ENCODE data around the gene ATP6V1G3. TPM values are rescaled to one million over a fixed set of nuclear protein-coding genes. Genes with fewer than 3 reads are reported as not detected.

ATP6V1G3 gene
- total and polyA plus RNA-seq, 7 donors: not detected

DNA sequence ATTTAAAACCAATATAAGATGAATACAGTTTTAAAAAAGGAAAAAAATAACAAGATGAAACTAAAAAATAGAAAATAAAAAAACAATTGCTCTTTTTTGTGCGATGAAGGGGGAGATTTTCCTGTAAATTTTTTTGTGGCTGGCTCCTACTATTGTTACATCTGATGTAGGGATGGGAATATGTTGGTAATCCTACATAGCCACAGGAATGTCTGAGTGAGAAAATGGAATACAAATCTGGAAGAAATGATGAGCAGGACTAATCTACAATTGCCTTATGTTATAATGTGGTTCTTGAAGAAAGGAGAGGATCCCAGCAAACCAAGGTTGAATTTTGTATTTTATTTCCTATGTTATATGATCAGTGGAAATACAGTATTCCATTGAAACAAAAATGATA, 40.9 kb downstream of the ATP6V1G3 start:
- Histone ChIP-seq H3K4me1 (no peaks in the 10 kb centered on the region), H3K4me3 (no peak overlapping the region), H3K9me3 (peaks cover 0 to 4% (median 0%) of the 10 kb centered on the region in 4 donors), H3K27me3 (no peaks in the 10 kb centered on the region), H3K36me3 (no peaks in the 10 kb centered on the region), H3K27ac (no peak overlapping the region)
- TF ChIP-seq POLR2AphosphoS5 (IDR thresholded peaks at IDR 0.05): no peak
- TF ChIP-seq EP300 (IDR thresholded peaks at IDR 0.05): no peak
- TF ChIP-seq, protein P1, sequence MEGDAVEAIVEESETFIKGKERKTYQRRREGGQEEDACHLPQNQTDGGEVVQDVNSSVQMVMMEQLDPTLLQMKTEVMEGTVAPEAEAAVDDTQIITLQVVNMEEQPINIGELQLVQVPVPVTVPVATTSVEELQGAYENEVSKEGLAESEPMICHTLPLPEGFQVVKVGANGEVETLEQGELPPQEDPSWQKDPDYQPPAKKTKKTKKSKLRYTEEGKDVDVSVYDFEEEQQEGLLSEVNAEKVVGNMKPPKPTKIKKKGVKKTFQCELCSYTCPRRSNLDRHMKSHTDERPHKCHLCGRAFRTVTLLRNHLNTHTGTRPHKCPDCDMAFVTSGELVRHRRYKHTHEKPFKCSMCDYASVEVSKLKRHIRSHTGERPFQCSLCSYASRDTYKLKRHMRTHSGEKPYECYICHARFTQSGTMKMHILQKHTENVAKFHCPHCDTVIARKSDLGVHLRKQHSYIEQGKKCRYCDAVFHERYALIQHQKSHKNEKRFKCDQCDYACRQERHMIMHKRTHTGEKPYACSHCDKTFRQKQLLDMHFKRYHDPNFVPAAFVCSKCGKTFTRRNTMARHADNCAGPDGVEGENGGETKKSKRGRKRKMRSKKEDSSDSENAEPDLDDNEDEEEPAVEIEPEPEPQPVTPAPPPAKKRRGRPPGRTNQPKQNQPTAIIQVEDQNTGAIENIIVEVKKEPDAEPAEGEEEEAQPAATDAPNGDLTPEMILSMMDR (IDR thresholded peaks at IDR 0.05): no peak
- TF ChIP-seq POLR2A (IDR thresholded peaks at IDR 0.05): no peak
- intact Hi-C loops (cut with DNase I): no loop called here
- WGBS, 2 donors: 96 to 100% methylated on average over 1 of the region's 1 CpG
- no peak for DNase-seq

DNA sequence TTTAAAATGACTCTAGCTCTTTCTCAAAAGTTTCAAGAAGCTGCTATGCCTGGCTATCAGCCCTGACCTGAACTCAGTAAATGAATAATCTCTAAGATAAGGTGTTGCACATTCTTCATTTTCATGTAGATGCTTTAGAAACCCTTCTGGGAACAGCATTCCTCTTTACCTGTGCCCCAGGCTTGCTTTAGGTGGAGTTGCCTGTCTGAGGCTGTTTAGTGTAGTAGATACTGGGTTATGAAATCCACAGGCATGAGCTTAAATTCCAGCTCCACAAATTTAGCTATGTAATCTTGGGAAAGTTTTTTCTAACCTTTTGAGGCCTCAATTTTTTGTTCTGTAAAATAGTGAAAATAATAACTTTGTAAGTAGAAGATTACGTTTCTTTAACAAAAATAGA, 41.6 kb downstream of the ATP6V1G3 start:
- H3K27ac ChIP-seq: no peak overlapping the region
- no peaks in the 10 kb centered on the region for H3K4me1 ChIP-seq
- no peak for DNase-seq
- H3K36me3 ChIP-seq: no peaks in the 10 kb centered on the region
- TF ChIP-seq, protein P1 (IDR thresholded peaks at IDR 0.05): no peak
- TF ChIP-seq POLR2AphosphoS5 (IDR thresholded peaks at IDR 0.05) (no peak), POLR2A (IDR thresholded peaks at IDR 0.05) (no peak), EP300 (IDR thresholded peaks at IDR 0.05) (no peak)
- no peaks in the 10 kb centered on the region for H3K27me3 ChIP-seq
- intact Hi-C loops (cut with DNase I): no loop called here
- H3K9me3 ChIP-seq: peaks cover 0 to 4% (median 0%) of the 10 kb centered on the region in 4 donors
- H3K4me3 ChIP-seq: no peak overlapping the region
- WGBS, 2 donors: 93 to 100% methylated on average over 1 of the region's 1 CpG

DNA sequence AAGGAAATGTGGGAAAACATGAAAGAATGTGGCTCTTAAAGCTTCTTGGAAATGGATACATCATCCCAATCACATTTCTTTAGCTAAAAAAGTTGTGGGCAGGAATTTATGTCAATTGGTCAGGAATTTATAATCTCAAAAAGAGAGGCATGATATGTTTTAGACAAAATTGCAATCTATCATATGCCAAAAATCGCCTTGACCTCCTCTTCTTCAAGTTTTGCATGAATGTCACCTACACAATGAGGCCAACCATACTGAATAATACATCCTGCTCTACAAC, 42.4 kb downstream of the ATP6V1G3 start:
- Histone ChIP-seq H3K36me3 (no peaks in the 10 kb centered on the region), H3K27ac (no peak overlapping the region), H3K27me3 (no peaks in the 10 kb centered on the region), H3K4me3 (no peak overlapping the region), H3K4me1 (peaks cover 0 to under 1% (median 0%) of the 10 kb centered on the region in 4 donors), H3K9me3 (no peaks in the 10 kb centered on the region)
- DNase-seq: no peak
- 96% methylated on average over 1 of the region's 1 CpG for WGBS, 2 donors
- intact Hi-C loops (cut with DNase I): no loop called here
- no peak for TF ChIP-seq POLR2AphosphoS5 (IDR thresholded peaks at IDR 0.05)
- TF ChIP-seq, protein P1 (IDR thresholded peaks at IDR 0.05): no peak
- no peak for TF ChIP-seq EP300 (IDR thresholded peaks at IDR 0.05)
- no peak for TF ChIP-seq POLR2A (IDR thresholded peaks at IDR 0.05)

DNA sequence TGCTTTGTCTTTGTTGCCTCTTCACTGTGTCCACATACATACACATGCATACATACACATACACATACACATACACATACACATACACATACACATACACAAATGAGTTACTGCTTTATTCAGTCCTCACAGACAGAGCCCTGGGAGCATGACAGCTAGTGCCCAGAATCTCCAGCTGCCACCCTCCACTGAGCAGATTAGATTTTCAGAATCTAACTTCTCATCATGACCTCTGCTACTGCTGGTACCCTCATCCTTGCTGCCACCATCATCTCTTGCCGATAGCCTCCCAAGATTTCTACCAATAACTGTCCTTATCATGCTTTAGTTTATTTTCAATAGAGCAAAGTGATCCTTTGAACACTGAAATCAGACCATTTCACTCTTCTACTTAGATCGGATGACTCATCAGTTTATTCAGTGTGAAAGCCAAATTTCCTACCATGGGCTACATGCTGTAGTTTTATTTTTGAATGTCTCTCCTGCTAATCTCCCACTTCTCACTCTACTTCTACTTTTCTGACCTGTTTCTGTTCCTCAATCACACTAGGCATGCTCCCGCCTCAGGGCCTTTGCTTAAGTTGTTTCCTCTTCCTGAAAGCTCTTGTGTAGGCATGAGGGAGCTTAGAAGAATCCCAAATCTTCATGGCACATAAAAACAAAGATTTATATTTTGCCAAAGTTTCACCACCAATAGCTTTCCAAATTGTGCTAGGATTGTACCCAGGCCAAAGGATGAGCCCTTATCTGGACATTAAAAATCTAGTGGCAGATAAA, 43.0 kb downstream of the ATP6V1G3 start:
- WGBS, 2 donors: 79 to 80% methylated on average over 3 of the region's 3 CpGs
- H3K27me3 ChIP-seq: no peaks in the 10 kb centered on the region
- no peak for DNase-seq

More for the DNA sequence above, 43.0 kb downstream of the ATP6V1G3 start:
- Histone ChIP-seq H3K4me1 (peaks cover 0 to 4% (median 0%) of the 10 kb centered on the region in 4 donors), H3K9me3 (no peaks in the 10 kb centered on the region), H3K4me3 (no peak overlapping the region), H3K36me3 (no peaks in the 10 kb centered on the region), H3K27ac (no peak overlapping the region)
- TF ChIP-seq POLR2A (IDR thresholded peaks at IDR 0.05) (no peak), POLR2AphosphoS5 (IDR thresholded peaks at IDR 0.05) (no peak), EP300 (IDR thresholded peaks at IDR 0.05) (no peak)
- TF ChIP-seq, protein P1 (IDR thresholded peaks at IDR 0.05): no peak
- intact Hi-C loops (cut with DNase I): no loop called here

All from sigmoid colon (tissue), 7 donors.